PFSK-1 (cell line): Measurements from ENCODE around the gene WDR48.

Experiments used
- FOXP2 ChIP-seq: optimal IDR thresholded peaks from 2 replicates; pipeline ENCODE3; 2011; ENCODE audit warnings: borderline replicate concordance, control low read depth, inconsistent platforms; ENCODE audit not compliant: insufficient read depth; ENCODE audit errors: extremely low read length, extremely low read depth
- POLR2AphosphoS5 ChIP-seq: IDR thresholded peaks from 2 replicates; pipeline ENCODE4 v1.6.1; 2012; ENCODE audit warnings: low read depth, mild to moderate bottlenecking, control low read depth, low read length, moderate library complexity
- REST ChIP-seq, 2 experiments: IDR thresholded peaks; 2 replicates each; pipeline versions ENCODE4 v1.6.1 to v1.8.0; 2011 to 2012; ENCODE audit warnings: low read depth in 2 of 2, low read length in 2 of 2, control low read depth in 1 of 2, inconsistent platforms in 1 of 2, mild to moderate bottlenecking in 1 of 2, moderate library complexity in 1 of 2; ENCODE audit not compliant: insufficient read depth in 1 of 2
- TAF1 ChIP-seq: IDR thresholded peaks from 2 replicates; pipeline ENCODE4 v1.6.1; 2012; ENCODE audit warnings: low read length, control low read depth, borderline replicate concordance; ENCODE audit not compliant: insufficient read depth

GRCh38 chr3:39144748-39145380 lies 93.0 kb downstream of the WDR48 start:
- no peak for TF ChIP-seq POLR2AphosphoS5
- no peak for TF ChIP-seq FOXP2
- no peak for TF ChIP-seq REST (IDR thresholded peaks at IDR 0.05; ENCODE audit: insufficient read depth in 1 of 2, low read depth in 2 of 2, low read length in 2 of 2)
- no peak for TF ChIP-seq TAF1
